ENCODE data around the gene PEAK1.
"Not testable (repeated sequence)": the region's sequence is repeated elsewhere in the genome, so short reads cannot be mapped to it uniquely, and the experiment has no call there.

DNA sequence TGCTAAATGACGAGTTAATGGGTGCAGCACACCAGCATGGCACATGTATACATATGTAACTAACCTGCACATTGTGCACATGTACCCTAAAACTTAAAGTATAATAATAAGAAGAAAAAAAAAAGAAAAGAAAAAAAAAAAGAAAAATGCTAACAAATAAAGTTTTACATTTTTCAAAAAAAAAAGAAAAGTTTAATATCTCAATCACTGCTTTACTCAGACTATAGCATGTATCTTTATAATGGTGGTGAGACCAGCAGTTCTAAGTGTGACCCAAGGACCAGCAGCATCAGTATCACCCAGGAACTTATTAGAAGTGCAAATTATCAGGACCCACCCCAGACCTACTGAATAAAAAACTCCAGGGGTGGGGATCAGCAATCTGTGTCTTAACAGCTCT is 243.8 kb downstream of the PEAK1 start:
- TF ChIP-seq, protein P1, sequence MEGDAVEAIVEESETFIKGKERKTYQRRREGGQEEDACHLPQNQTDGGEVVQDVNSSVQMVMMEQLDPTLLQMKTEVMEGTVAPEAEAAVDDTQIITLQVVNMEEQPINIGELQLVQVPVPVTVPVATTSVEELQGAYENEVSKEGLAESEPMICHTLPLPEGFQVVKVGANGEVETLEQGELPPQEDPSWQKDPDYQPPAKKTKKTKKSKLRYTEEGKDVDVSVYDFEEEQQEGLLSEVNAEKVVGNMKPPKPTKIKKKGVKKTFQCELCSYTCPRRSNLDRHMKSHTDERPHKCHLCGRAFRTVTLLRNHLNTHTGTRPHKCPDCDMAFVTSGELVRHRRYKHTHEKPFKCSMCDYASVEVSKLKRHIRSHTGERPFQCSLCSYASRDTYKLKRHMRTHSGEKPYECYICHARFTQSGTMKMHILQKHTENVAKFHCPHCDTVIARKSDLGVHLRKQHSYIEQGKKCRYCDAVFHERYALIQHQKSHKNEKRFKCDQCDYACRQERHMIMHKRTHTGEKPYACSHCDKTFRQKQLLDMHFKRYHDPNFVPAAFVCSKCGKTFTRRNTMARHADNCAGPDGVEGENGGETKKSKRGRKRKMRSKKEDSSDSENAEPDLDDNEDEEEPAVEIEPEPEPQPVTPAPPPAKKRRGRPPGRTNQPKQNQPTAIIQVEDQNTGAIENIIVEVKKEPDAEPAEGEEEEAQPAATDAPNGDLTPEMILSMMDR (conservative IDR thresholded peaks at IDR 0.05; ENCODE audit: low read depth in 2 of 2) = not testable (repeated sequence)
- TF ChIP-seq, protein P2, sequence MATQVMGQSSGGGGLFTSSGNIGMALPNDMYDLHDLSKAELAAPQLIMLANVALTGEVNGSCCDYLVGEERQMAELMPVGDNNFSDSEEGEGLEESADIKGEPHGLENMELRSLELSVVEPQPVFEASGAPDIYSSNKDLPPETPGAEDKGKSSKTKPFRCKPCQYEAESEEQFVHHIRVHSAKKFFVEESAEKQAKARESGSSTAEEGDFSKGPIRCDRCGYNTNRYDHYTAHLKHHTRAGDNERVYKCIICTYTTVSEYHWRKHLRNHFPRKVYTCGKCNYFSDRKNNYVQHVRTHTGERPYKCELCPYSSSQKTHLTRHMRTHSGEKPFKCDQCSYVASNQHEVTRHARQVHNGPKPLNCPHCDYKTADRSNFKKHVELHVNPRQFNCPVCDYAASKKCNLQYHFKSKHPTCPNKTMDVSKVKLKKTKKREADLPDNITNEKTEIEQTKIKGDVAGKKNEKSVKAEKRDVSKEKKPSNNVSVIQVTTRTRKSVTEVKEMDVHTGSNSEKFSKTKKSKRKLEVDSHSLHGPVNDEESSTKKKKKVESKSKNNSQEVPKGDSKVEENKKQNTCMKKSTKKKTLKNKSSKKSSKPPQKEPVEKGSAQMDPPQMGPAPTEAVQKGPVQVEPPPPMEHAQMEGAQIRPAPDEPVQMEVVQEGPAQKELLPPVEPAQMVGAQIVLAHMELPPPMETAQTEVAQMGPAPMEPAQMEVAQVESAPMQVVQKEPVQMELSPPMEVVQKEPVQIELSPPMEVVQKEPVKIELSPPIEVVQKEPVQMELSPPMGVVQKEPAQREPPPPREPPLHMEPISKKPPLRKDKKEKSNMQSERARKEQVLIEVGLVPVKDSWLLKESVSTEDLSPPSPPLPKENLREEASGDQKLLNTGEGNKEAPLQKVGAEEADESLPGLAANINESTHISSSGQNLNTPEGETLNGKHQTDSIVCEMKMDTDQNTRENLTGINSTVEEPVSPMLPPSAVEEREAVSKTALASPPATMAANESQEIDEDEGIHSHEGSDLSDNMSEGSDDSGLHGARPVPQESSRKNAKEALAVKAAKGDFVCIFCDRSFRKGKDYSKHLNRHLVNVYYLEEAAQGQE (IDR thresholded peaks at IDR 0.05; ENCODE audit: unreplicated experiment) = not testable (repeated sequence)
- not testable (repeated sequence) for TF ChIP-seq ZNF331 (CRISPR knock-in tag; IDR thresholded peaks at IDR 0.05; ENCODE audit: low read depth); EZH2 (IDR thresholded peaks at IDR 0.05; ENCODE audit: low read depth, unreplicated experiment); JUNB (IDR thresholded peaks at IDR 0.05; ENCODE audit: unreplicated experiment)
